H1 (cell line): Measurements from ENCODE around the gene CPSF7. TPM values are rescaled to one million over a fixed set of nuclear protein-coding genes. Genes with fewer than 3 reads are reported as not detected.

Experiments
- EZH2 ChIP-seq: fragments of 200-600 bp; sonication (generic); IDR thresholded peaks from 2 replicates; pipeline ENCODE4 v1.7.1; 2012; ENCODE audit warnings: low read depth, mild to moderate bottlenecking, moderate library complexity, low read length, inconsistent platforms; ENCODE audit not compliant: severe bottlenecking
- POLR2A ChIP-seq, 2 experiments: IDR thresholded peaks; 1 replicate in 1 of 2; 2 replicates in 1 of 2; pipeline ENCODE4 v1.6.1; 2011; ENCODE audit warnings: low read depth in 2 of 2, low read length in 2 of 2, mild to moderate bottlenecking in 2 of 2; ENCODE audit errors: control extremely low read depth in 1 of 2
- SIRT6 ChIP-seq: IDR thresholded peaks from one replicate; pipeline ENCODE4 v1.7.1; 2012; ENCODE audit warnings: low read length, inconsistent platforms
- TEAD4 ChIP-seq: IDR thresholded peaks from 2 replicates; pipeline ENCODE4 v1.6.1; 2012; ENCODE audit warnings: low read depth, low read length, inconsistent platforms, mixed read lengths
- polyA plus RNA-seq, 7 experiments: library from polyadenylated mRNA; depleted of rRNA in 3 of 7; stranded (reverse) in 5 of 7; unstranded in 2 of 7; fragments of >200 nt in 5 of 7; fragments of 200-250 nt in 2 of 7; gene quantifications; 1 replicate in 5 of 7; 2 replicates in 1 of 7; 4 replicates in 1 of 7; pipeline versions ENCODE4 v1.2.1 to v1.2.3, GENCODE V29; 2011 to 2013; ENCODE audit warnings: missing spikeins in 2 of 7, mixed read lengths in 2 of 7
- total RNA-seq: library from RNA; stranded (reverse); fragmentation: NEBNext Ultra II Directional; extraction: Animal tissue kit (Norgen Biotek cat#: 25700); gene quantifications from 2 replicates; pipeline ENCODE4 v1.2.1, GENCODE V29; 2021
- TF ChIP-seq, protein P1 (sequence below): IDR thresholded peaks from 2 replicates; pipeline ENCODE4 v1.6.1; 2012; ENCODE audit warnings: low read length, inconsistent platforms
- TF ChIP-seq, protein P2 (sequence below): fragments of 300-600 bp; sonication (generic); IDR thresholded peaks from 2 replicates; pipeline ENCODE4 v1.7.1; 2012; ENCODE audit warnings: low read length, moderate library complexity, mild to moderate bottlenecking, inconsistent platforms; ENCODE audit not compliant: insufficient replicate concordance

CPSF7 gene
- total and polyA plus RNA-seq, 2 of the 8 experiments (the other 6 are each of a cell fraction or from before 2014, with no cell fraction given), result 95.9 to 122 TPM

DNA sequence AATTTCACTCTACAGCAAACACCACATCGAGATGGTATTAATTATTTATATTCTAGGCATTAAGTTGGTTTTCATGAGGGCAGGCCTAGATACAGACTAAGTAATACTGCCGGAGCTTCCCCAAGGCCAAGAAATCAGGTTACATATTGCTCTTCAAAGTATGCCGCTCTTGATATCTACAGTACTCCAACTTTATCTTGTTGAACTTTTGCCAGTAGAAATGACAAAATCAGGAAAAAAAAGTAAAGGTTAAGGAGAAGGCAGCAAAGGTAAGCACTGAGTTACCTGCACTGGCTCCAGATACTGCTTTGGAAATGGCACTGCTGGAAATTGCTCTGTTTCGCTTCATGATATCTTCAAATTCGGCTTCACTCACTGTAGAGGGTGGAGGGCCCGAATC, 14.4 kb downstream of the CPSF7 start (continued):
- TF ChIP-seq, protein P1, sequence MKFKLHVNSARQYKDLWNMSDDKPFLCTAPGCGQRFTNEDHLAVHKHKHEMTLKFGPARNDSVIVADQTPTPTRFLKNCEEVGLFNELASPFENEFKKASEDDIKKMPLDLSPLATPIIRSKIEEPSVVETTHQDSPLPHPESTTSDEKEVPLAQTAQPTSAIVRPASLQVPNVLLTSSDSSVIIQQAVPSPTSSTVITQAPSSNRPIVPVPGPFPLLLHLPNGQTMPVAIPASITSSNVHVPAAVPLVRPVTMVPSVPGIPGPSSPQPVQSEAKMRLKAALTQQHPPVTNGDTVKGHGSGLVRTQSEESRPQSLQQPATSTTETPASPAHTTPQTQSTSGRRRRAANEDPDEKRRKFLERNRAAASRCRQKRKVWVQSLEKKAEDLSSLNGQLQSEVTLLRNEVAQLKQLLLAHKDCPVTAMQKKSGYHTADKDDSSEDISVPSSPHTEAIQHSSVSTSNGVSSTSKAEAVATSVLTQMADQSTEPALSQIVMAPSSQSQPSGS, result no peak
- TF ChIP-seq POLR2A (IDR thresholded peaks at IDR 0.05; ENCODE audit: control extremely low read depth in 1 of 2, low read depth in 2 of 2, low read length in 2 of 2) (no peak), TEAD4 (no peak), SIRT6 (no peak), EZH2 (no peak)
- TF ChIP-seq, protein P2, sequence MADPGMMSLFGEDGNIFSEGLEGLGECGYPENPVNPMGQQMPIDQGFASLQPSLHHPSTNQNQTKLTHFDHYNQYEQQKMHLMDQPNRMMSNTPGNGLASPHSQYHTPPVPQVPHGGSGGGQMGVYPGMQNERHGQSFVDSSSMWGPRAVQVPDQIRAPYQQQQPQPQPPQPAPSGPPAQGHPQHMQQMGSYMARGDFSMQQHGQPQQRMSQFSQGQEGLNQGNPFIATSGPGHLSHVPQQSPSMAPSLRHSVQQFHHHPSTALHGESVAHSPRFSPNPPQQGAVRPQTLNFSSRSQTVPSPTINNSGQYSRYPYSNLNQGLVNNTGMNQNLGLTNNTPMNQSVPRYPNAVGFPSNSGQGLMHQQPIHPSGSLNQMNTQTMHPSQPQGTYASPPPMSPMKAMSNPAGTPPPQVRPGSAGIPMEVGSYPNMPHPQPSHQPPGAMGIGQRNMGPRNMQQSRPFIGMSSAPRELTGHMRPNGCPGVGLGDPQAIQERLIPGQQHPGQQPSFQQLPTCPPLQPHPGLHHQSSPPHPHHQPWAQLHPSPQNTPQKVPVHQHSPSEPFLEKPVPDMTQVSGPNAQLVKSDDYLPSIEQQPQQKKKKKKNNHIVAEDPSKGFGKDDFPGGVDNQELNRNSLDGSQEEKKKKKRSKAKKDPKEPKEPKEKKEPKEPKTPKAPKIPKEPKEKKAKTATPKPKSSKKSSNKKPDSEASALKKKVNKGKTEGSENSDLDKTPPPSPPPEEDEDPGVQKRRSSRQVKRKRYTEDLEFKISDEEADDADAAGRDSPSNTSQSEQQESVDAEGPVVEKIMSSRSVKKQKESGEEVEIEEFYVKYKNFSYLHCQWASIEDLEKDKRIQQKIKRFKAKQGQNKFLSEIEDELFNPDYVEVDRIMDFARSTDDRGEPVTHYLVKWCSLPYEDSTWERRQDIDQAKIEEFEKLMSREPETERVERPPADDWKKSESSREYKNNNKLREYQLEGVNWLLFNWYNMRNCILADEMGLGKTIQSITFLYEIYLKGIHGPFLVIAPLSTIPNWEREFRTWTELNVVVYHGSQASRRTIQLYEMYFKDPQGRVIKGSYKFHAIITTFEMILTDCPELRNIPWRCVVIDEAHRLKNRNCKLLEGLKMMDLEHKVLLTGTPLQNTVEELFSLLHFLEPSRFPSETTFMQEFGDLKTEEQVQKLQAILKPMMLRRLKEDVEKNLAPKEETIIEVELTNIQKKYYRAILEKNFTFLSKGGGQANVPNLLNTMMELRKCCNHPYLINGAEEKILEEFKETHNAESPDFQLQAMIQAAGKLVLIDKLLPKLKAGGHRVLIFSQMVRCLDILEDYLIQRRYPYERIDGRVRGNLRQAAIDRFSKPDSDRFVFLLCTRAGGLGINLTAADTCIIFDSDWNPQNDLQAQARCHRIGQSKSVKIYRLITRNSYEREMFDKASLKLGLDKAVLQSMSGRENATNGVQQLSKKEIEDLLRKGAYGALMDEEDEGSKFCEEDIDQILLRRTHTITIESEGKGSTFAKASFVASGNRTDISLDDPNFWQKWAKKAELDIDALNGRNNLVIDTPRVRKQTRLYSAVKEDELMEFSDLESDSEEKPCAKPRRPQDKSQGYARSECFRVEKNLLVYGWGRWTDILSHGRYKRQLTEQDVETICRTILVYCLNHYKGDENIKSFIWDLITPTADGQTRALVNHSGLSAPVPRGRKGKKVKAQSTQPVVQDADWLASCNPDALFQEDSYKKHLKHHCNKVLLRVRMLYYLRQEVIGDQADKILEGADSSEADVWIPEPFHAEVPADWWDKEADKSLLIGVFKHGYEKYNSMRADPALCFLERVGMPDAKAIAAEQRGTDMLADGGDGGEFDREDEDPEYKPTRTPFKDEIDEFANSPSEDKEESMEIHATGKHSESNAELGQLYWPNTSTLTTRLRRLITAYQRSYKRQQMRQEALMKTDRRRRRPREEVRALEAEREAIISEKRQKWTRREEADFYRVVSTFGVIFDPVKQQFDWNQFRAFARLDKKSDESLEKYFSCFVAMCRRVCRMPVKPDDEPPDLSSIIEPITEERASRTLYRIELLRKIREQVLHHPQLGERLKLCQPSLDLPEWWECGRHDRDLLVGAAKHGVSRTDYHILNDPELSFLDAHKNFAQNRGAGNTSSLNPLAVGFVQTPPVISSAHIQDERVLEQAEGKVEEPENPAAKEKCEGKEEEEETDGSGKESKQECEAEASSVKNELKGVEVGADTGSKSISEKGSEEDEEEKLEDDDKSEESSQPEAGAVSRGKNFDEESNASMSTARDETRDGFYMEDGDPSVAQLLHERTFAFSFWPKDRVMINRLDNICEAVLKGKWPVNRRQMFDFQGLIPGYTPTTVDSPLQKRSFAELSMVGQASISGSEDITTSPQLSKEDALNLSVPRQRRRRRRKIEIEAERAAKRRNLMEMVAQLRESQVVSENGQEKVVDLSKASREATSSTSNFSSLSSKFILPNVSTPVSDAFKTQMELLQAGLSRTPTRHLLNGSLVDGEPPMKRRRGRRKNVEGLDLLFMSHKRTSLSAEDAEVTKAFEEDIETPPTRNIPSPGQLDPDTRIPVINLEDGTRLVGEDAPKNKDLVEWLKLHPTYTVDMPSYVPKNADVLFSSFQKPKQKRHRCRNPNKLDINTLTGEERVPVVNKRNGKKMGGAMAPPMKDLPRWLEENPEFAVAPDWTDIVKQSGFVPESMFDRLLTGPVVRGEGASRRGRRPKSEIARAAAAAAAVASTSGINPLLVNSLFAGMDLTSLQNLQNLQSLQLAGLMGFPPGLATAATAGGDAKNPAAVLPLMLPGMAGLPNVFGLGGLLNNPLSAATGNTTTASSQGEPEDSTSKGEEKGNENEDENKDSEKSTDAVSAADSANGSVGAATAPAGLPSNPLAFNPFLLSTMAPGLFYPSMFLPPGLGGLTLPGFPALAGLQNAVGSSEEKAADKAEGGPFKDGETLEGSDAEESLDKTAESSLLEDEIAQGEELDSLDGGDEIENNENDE, result no peak
